Measurements from ENCODE around the gene SLC19A1. TPM values are rescaled to one million over a fixed set of nuclear protein-coding genes. Genes with fewer than 3 reads are reported as not detected.

Gene SLC19A1
- total and polyA plus RNA-seq, 2 donors, result 3.5 to 8.9 TPM

- peaks cover 19 to 30% of the 10 kb centered on the region in 2 donors for H3K4me1 ChIP-seq (ENCODE audit: control insufficient read depth in 2 of 2, insufficient read depth in 2 of 2, low read length in 2 of 2)
- H3K36me3 ChIP-seq (ENCODE audit: control insufficient read depth in 2 of 2, insufficient read depth in 2 of 2, low read length in 1 of 2), result no peaks in the 10 kb centered on the region
- H3K4me3 ChIP-seq (ENCODE audit: low read length in 2 of 2), result no peak overlapping the region
- 89% methylated on average over 5 of the region's 5 CpGs for WGBS
- H3K27ac ChIP-seq (ENCODE audit: low read depth in 1 of 2, low read length in 1 of 2), result no peak overlapping the region
- peaks cover 4 to 46% of the 10 kb centered on the region in 2 donors for H3K9me3 ChIP-seq (ENCODE audit: control insufficient read depth in 2 of 2, insufficient read depth in 1 of 2, low read length in 1 of 2)
- H3K27me3 ChIP-seq (ENCODE audit: control insufficient read depth in 2 of 2, insufficient read depth in 1 of 2, low read length in 1 of 2), result peaks cover 0 to 8% of the 10 kb centered on the region in 2 donors
- DNase-seq (ENCODE audit: low read depth in 6 of 9, low spot score in 9 of 9), result no peak
Observed at GRCh38 chr21:45586289-45586858, 44.1 kb upstream of the SLC19A1 start.

- Histone ChIP-seq H3K27me3 (ENCODE audit: control insufficient read depth in 2 of 2, insufficient read depth in 1 of 2, low read length in 1 of 2) (peaks cover 0 to 4% of the 10 kb centered on the region in 2 donors), H3K27ac (ENCODE audit: low read depth in 1 of 2, low read length in 1 of 2) (no peak overlapping the region), H3K4me3 (ENCODE audit: low read length in 2 of 2) (no peak overlapping the region), H3K4me1 (ENCODE audit: control insufficient read depth in 2 of 2, insufficient read depth in 2 of 2, low read length in 2 of 2) (peaks cover 11 to 19% of the 10 kb centered on the region in 2 donors), H3K9me3 (ENCODE audit: control insufficient read depth in 2 of 2, insufficient read depth in 1 of 2, low read length in 1 of 2) (peaks cover 4 to 43% of the 10 kb centered on the region in 2 donors), H3K36me3 (ENCODE audit: control insufficient read depth in 2 of 2, insufficient read depth in 2 of 2, low read length in 1 of 2) (no peaks in the 10 kb centered on the region)
- 89% methylated on average over 4 of the region's 4 CpGs for WGBS
- no peak for DNase-seq (ENCODE audit: low read depth in 6 of 9, low spot score in 9 of 9)
Observed at GRCh38 chr21:45584786-45585185, 42.5 kb upstream of the SLC19A1 start.

GRCh38 chr21:45583831-45584509 lies 41.7 kb upstream of the SLC19A1 start:
- H3K4me3 ChIP-seq (ENCODE audit: low read length in 2 of 2), result no peak overlapping the region
- H3K9me3 ChIP-seq (ENCODE audit: control insufficient read depth in 2 of 2, insufficient read depth in 1 of 2, low read length in 1 of 2), result peaks cover 4 to 41% of the 10 kb centered on the region in 2 donors
- H3K36me3 ChIP-seq (ENCODE audit: control insufficient read depth in 2 of 2, insufficient read depth in 2 of 2, low read length in 1 of 2), result no peaks in the 10 kb centered on the region
- WGBS, result 93% methylated on average over 10 of the region's 10 CpGs
- H3K27ac ChIP-seq (ENCODE audit: low read depth in 1 of 2, low read length in 1 of 2), result no peak overlapping the region
- H3K27me3 ChIP-seq (ENCODE audit: control insufficient read depth in 2 of 2, insufficient read depth in 1 of 2, low read length in 1 of 2), result peaks cover 0 to 2% of the 10 kb centered on the region in 2 donors
- H3K4me1 ChIP-seq (ENCODE audit: control insufficient read depth in 2 of 2, insufficient read depth in 2 of 2, low read length in 2 of 2), result peaks cover 8 to 11% of the 10 kb centered on the region in 2 donors
- DNase-seq (ENCODE audit: low read depth in 6 of 9, low spot score in 9 of 9), result no peak

GRCh38 chr21:45582128-45582527 lies 39.9 kb upstream of the SLC19A1 start:
- no peak for DNase-seq (ENCODE audit: low read depth in 6 of 9, low spot score in 9 of 9)
- Histone ChIP-seq H3K4me3 (ENCODE audit: low read length in 2 of 2) (no peak overlapping the region), H3K9me3 (ENCODE audit: control insufficient read depth in 2 of 2, insufficient read depth in 1 of 2, low read length in 1 of 2) (peaks cover 4 to 33% of the 10 kb centered on the region in 2 donors), H3K27ac (ENCODE audit: low read depth in 1 of 2, low read length in 1 of 2) (no peak overlapping the region), H3K27me3 (ENCODE audit: control insufficient read depth in 2 of 2, insufficient read depth in 1 of 2, low read length in 1 of 2) (no peaks in the 10 kb centered on the region), H3K4me1 (ENCODE audit: control insufficient read depth in 2 of 2, insufficient read depth in 2 of 2, low read length in 2 of 2) (no peaks in the 10 kb centered on the region), H3K36me3 (ENCODE audit: control insufficient read depth in 2 of 2, insufficient read depth in 2 of 2, low read length in 1 of 2) (no peaks in the 10 kb centered on the region)
- WGBS, result 94% methylated on average over 5 of the region's 5 CpGs

GRCh38 chr21:45581322-45581712 lies 39.1 kb upstream of the SLC19A1 start:
- Histone ChIP-seq H3K27me3 (ENCODE audit: control insufficient read depth in 2 of 2, insufficient read depth in 1 of 2, low read length in 1 of 2) (no peaks in the 10 kb centered on the region), H3K36me3 (ENCODE audit: control insufficient read depth in 2 of 2, insufficient read depth in 2 of 2, low read length in 1 of 2) (no peaks in the 10 kb centered on the region), H3K9me3 (ENCODE audit: control insufficient read depth in 2 of 2, insufficient read depth in 1 of 2, low read length in 1 of 2) (peaks cover 4 to 30% of the 10 kb centered on the region in 2 donors), H3K27ac (ENCODE audit: low read depth in 1 of 2, low read length in 1 of 2) (no peak overlapping the region), H3K4me3 (ENCODE audit: low read length in 2 of 2) (no peak overlapping the region), H3K4me1 (ENCODE audit: control insufficient read depth in 2 of 2, insufficient read depth in 2 of 2, low read length in 2 of 2) (no peaks in the 10 kb centered on the region)
- WGBS, result 85% methylated on average over 13 of the region's 13 CpGs
- DNase-seq (ENCODE audit: low read depth in 6 of 9, low spot score in 9 of 9), result no peak

- H3K4me1 ChIP-seq (ENCODE audit: control insufficient read depth in 2 of 2, insufficient read depth in 2 of 2, low read length in 2 of 2), result peaks cover 0 to 5% of the 10 kb centered on the region in 2 donors
- H3K9me3 ChIP-seq (ENCODE audit: control insufficient read depth in 2 of 2, insufficient read depth in 1 of 2, low read length in 1 of 2), result peaks cover 2 to 25% of the 10 kb centered on the region in 2 donors
- 73% methylated on average over 33 of the region's 33 CpGs for WGBS
- H3K36me3 ChIP-seq (ENCODE audit: control insufficient read depth in 2 of 2, insufficient read depth in 2 of 2, low read length in 1 of 2), result no peaks in the 10 kb centered on the region
- no peak overlapping the region for H3K4me3 ChIP-seq (ENCODE audit: low read length in 2 of 2)
- DNase-seq (ENCODE audit: low read depth in 6 of 9, low spot score in 9 of 9), result no peak
- no peak overlapping the region for H3K27ac ChIP-seq (ENCODE audit: low read depth in 1 of 2, low read length in 1 of 2)
- H3K27me3 ChIP-seq (ENCODE audit: control insufficient read depth in 2 of 2, insufficient read depth in 1 of 2, low read length in 1 of 2), result no peaks in the 10 kb centered on the region
Observed at GRCh38 chr21:45580576-45581321, 38.5 kb upstream of the SLC19A1 start.

GRCh38 chr21:45580181-45580575 lies 37.9 kb upstream of the SLC19A1 start:
- Histone ChIP-seq H3K36me3 (ENCODE audit: control insufficient read depth in 2 of 2, insufficient read depth in 2 of 2, low read length in 1 of 2) (no peaks in the 10 kb centered on the region), H3K27ac (ENCODE audit: low read depth in 1 of 2, low read length in 1 of 2) (no peak overlapping the region), H3K4me1 (ENCODE audit: control insufficient read depth in 2 of 2, insufficient read depth in 2 of 2, low read length in 2 of 2) (peaks cover 0 to 10% of the 10 kb centered on the region in 2 donors), H3K4me3 (ENCODE audit: low read length in 2 of 2) (no peak overlapping the region), H3K9me3 (ENCODE audit: control insufficient read depth in 2 of 2, insufficient read depth in 1 of 2, low read length in 1 of 2) (peaks cover 2 to 21% of the 10 kb centered on the region in 2 donors), H3K27me3 (ENCODE audit: control insufficient read depth in 2 of 2, insufficient read depth in 1 of 2, low read length in 1 of 2) (no peaks in the 10 kb centered on the region)
- WGBS, result 88% methylated on average over 8 of the region's 8 CpGs
- DNase-seq (ENCODE audit: low read depth in 6 of 9, low spot score in 9 of 9), result no peak

GRCh38 chr21:45579383-45580180 lies 37.3 kb upstream of the SLC19A1 start:
- H3K27ac ChIP-seq (ENCODE audit: low read depth in 1 of 2, low read length in 1 of 2), result no peak overlapping the region
- WGBS, result 97% methylated on average over 29 of the region's 29 CpGs

More at GRCh38 chr21:45579383-45580180, 37.3 kb upstream of the SLC19A1 start:
- no peaks in the 10 kb centered on the region for H3K36me3 ChIP-seq (ENCODE audit: control insufficient read depth in 2 of 2, insufficient read depth in 2 of 2, low read length in 1 of 2)
- no peak overlapping the region for H3K4me3 ChIP-seq (ENCODE audit: low read length in 2 of 2)
- no peaks in the 10 kb centered on the region for H3K27me3 ChIP-seq (ENCODE audit: control insufficient read depth in 2 of 2, insufficient read depth in 1 of 2, low read length in 1 of 2)
- H3K4me1 ChIP-seq (ENCODE audit: control insufficient read depth in 2 of 2, insufficient read depth in 2 of 2, low read length in 2 of 2), result peaks cover 0 to 16% of the 10 kb centered on the region in 2 donors
- H3K9me3 ChIP-seq (ENCODE audit: control insufficient read depth in 2 of 2, insufficient read depth in 1 of 2, low read length in 1 of 2), result peaks cover 2 to 16% of the 10 kb centered on the region in 2 donors
- DNase-seq (ENCODE audit: low read depth in 6 of 9, low spot score in 9 of 9), result no peak

Measured in thymus (tissue), 11 donors.